T-helper 1 cell treated with Interleukin-12 subunit alpha and Interleukin-12 subunit beta and Interleukin-4 antibody, amounts not matched to agents 30 μg/mL and 1 μg/mL, for 36 hours (primary cell): Measurements from ENCODE around the gene PSMB2.

Experiments used
- H3K27ac Mint-ChIP-seq: one replicate; pipeline ENCODE4 v1.8.0; 2021; ENCODE audit warnings: mild to moderate bottlenecking, mixed read lengths
- H3K27me3 Mint-ChIP-seq: one replicate; pipeline ENCODE4 v1.8.0; 2021; ENCODE audit warnings: low read depth, mixed read lengths
- H3K36me3 Mint-ChIP-seq: one replicate; pipeline ENCODE4 v1.8.0; 2021; ENCODE audit warnings: low read depth, mixed read lengths
- H3K4me1 Mint-ChIP-seq: one replicate; pipeline ENCODE4 v1.8.0; 2021; ENCODE audit warnings: low read depth, mixed read lengths
- H3K4me3 Mint-ChIP-seq: one replicate; pipeline ENCODE4 v1.8.0; 2021; ENCODE audit warnings: mild to moderate bottlenecking, moderate library complexity, mixed read lengths
- H3K9me3 Mint-ChIP-seq: one replicate; pipeline ENCODE4 v1.8.0; 2021; ENCODE audit warnings: mixed read lengths

The PSMB2 gene

GRCh38 chr1:35659589-35659988, 18.3 kb upstream of the PSMB2 start:
- H3K9me3 Mint-ChIP-seq: no peaks in the 10 kb centered on the region
- H3K27me3 Mint-ChIP-seq: peaks cover 21% of the 10 kb centered on the region
- no peaks in the 10 kb centered on the region for H3K36me3 Mint-ChIP-seq
- no peak overlapping the region for H3K27ac Mint-ChIP-seq
- no peak overlapping the region for H3K4me3 Mint-ChIP-seq
- no peaks in the 10 kb centered on the region for H3K4me1 Mint-ChIP-seq

- no peaks in the 10 kb centered on the region for H3K9me3 Mint-ChIP-seq
- no peak overlapping the region for H3K27ac Mint-ChIP-seq
- H3K4me1 Mint-ChIP-seq: no peaks in the 10 kb centered on the region
- peaks cover 15% of the 10 kb centered on the region for H3K27me3 Mint-ChIP-seq
- H3K36me3 Mint-ChIP-seq: no peaks in the 10 kb centered on the region
- H3K4me3 Mint-ChIP-seq: no peak overlapping the region
Measured at GRCh38 chr1:35657851-35658250, 16.5 kb upstream of the PSMB2 start.

- Mint-ChIP-seq H3K4me3 (no peak overlapping the region), H3K36me3 (no peaks in the 10 kb centered on the region), H3K27me3 (peaks cover 23% of the 10 kb centered on the region), H3K9me3 (no peaks in the 10 kb centered on the region), H3K4me1 (no peaks in the 10 kb centered on the region), H3K27ac (no peak overlapping the region)
Measured at GRCh38 chr1:35656863-35657232, 15.5 kb upstream of the PSMB2 start.

GRCh38 chr1:35656148-35656862, 15.0 kb upstream of the PSMB2 start:
- Mint-ChIP-seq H3K27ac (no peak overlapping the region), H3K4me3 (no peak overlapping the region), H3K9me3 (no peaks in the 10 kb centered on the region), H3K36me3 (no peaks in the 10 kb centered on the region), H3K27me3 (peaks cover 28% of the 10 kb centered on the region), H3K4me1 (no peaks in the 10 kb centered on the region)

GRCh38 chr1:35655196-35655595, 13.9 kb upstream of the PSMB2 start:
- Mint-ChIP-seq H3K9me3 (no peaks in the 10 kb centered on the region), H3K27me3 (peaks cover 39% of the 10 kb centered on the region), H3K4me1 (no peaks in the 10 kb centered on the region), H3K4me3 (no peak overlapping the region), H3K36me3 (no peaks in the 10 kb centered on the region), H3K27ac (no peak overlapping the region)

- peaks cover 69% of the 10 kb centered on the region for H3K27me3 Mint-ChIP-seq
- H3K36me3 Mint-ChIP-seq: no peaks in the 10 kb centered on the region
- H3K27ac Mint-ChIP-seq: no peak overlapping the region
Measured at GRCh38 chr1:35650416-35650815, 9.1 kb upstream of the PSMB2 start.

GRCh38 chr1:35646043-35646442, 4.7 kb upstream of the PSMB2 start:
- Mint-ChIP-seq H3K9me3 (no peaks in the 10 kb centered on the region), H3K4me1 (peaks cover 8% of the 10 kb centered on the region), H3K36me3 (peaks cover 5% of the 10 kb centered on the region), H3K27ac (no peak overlapping the region), H3K4me3 (no peak overlapping the region), H3K27me3 (peaks cover 70% of the 10 kb centered on the region)

More at GRCh38 chr1:35650416-35650815, 9.1 kb upstream of the PSMB2 start:
- Mint-ChIP-seq H3K4me1 (no peaks in the 10 kb centered on the region), H3K4me3 (no peak overlapping the region), H3K9me3 (no peaks in the 10 kb centered on the region)

GRCh38 chr1:35644204-35644603, 2.9 kb upstream of the PSMB2 start:
- Mint-ChIP-seq H3K27ac (peak overlapping the region; percentile 7), H3K4me1 (peaks cover 18% of the 10 kb centered on the region), H3K4me3 (peak overlapping the region; percentile 4), H3K9me3 (no peaks in the 10 kb centered on the region), H3K27me3 (peaks cover 57% of the 10 kb centered on the region), H3K36me3 (peaks cover 5% of the 10 kb centered on the region)

- Mint-ChIP-seq H3K4me1 (peaks cover 27% of the 10 kb centered on the region), H3K27ac (peak overlapping the region; percentile 99), H3K36me3 (peaks cover 8% of the 10 kb centered on the region), H3K27me3 (peaks cover 45% of the 10 kb centered on the region), H3K4me3 (peak overlapping the region; percentile 100), H3K9me3 (no peaks in the 10 kb centered on the region)
Measured at GRCh38 chr1:35642471-35642955, 1.2 kb upstream of the PSMB2 start.

- H3K27me3 Mint-ChIP-seq: peaks cover 26% of the 10 kb centered on the region
- H3K27ac Mint-ChIP-seq: peak overlapping the region; percentile 99
- peaks cover 13% of the 10 kb centered on the region for H3K36me3 Mint-ChIP-seq
- no peaks in the 10 kb centered on the region for H3K9me3 Mint-ChIP-seq
- H3K4me1 Mint-ChIP-seq: peaks cover 30% of the 10 kb centered on the region
- H3K4me3 Mint-ChIP-seq: peak overlapping the region; percentile 100
Measured at GRCh38 chr1:35640380-35641232, 720 bp downstream of the PSMB2 start.

- Mint-ChIP-seq H3K36me3 (peaks cover 28% of the 10 kb centered on the region), H3K27me3 (peaks cover 3% of the 10 kb centered on the region), H3K9me3 (no peaks in the 10 kb centered on the region), H3K4me3 (peak overlapping the region; percentile 83), H3K4me1 (peaks cover 34% of the 10 kb centered on the region), H3K27ac (peak overlapping the region; percentile 90)
Measured at GRCh38 chr1:35637401-35637809, 3.9 kb downstream of the PSMB2 start.

GRCh38 chr1:35633547-35633946, 7.8 kb downstream of the PSMB2 start:
- no peak overlapping the region for H3K27ac Mint-ChIP-seq
- no peak overlapping the region for H3K4me3 Mint-ChIP-seq
- H3K9me3 Mint-ChIP-seq: no peaks in the 10 kb centered on the region
- H3K36me3 Mint-ChIP-seq: peaks cover 50% of the 10 kb centered on the region
- H3K4me1 Mint-ChIP-seq: peaks cover 17% of the 10 kb centered on the region
- H3K27me3 Mint-ChIP-seq: no peaks in the 10 kb centered on the region

- Mint-ChIP-seq H3K27me3 (no peaks in the 10 kb centered on the region), H3K4me1 (peaks cover 8% of the 10 kb centered on the region), H3K4me3 (no peak overlapping the region), H3K36me3 (peaks cover 51% of the 10 kb centered on the region), H3K27ac (no peak overlapping the region), H3K9me3 (no peaks in the 10 kb centered on the region)
Measured at GRCh38 chr1:35631396-35631795, 9.9 kb downstream of the PSMB2 start.

- no peak overlapping the region for H3K27ac Mint-ChIP-seq
- no peaks in the 10 kb centered on the region for H3K9me3 Mint-ChIP-seq
- peaks cover 8% of the 10 kb centered on the region for H3K4me1 Mint-ChIP-seq
- no peaks in the 10 kb centered on the region for H3K27me3 Mint-ChIP-seq
- H3K4me3 Mint-ChIP-seq: no peak overlapping the region
- H3K36me3 Mint-ChIP-seq: peaks cover 44% of the 10 kb centered on the region
Measured at GRCh38 chr1:35629051-35629450, 12.3 kb downstream of the PSMB2 start.

- H3K36me3 Mint-ChIP-seq: peaks cover 20% of the 10 kb centered on the region
- no peaks in the 10 kb centered on the region for H3K27me3 Mint-ChIP-seq
- H3K9me3 Mint-ChIP-seq: no peaks in the 10 kb centered on the region
- H3K4me3 Mint-ChIP-seq: no peak overlapping the region
- H3K27ac Mint-ChIP-seq: no peak overlapping the region
- peaks cover 5% of the 10 kb centered on the region for H3K4me1 Mint-ChIP-seq
Measured at GRCh38 chr1:35623832-35624231, 17.5 kb downstream of the PSMB2 start.
